Prostate gland (tissue), 2 donors: ENCODE data around the gene ZNF396. TPM values are rescaled to one million over a fixed set of nuclear protein-coding genes. Genes with fewer than 3 reads are reported as not detected.
A peak's percentile ranks its signal among the peaks of the same experiment; 100 is the strongest.

Experiments
- DNase-seq: peaks from one replicate; pipeline ENCODE4 v3.0.0-alpha.2; 2019; ENCODE audit warnings: low spot score
- H3K27ac ChIP-seq, 2 donors: fragments of 200-600 bp; sonication (generic); 2 replicates each; pipeline ENCODE4 v1.5.1; 2017 to 2019
- H3K27me3 ChIP-seq: fragments of 200-600 bp; sonication (generic); replicated peaks from 2 replicates; pipeline ENCODE4 v1.5.1; 2019; ENCODE audit not compliant: insufficient read depth
- H3K36me3 ChIP-seq, 2 donors: fragments of 200-600 bp; sonication (generic); 1 replicate in 1 of 2; 2 replicates in 1 of 2; pipeline versions ENCODE4 v1.5.1 to v1.8.1; 2017 to 2019
- H3K4me1 ChIP-seq: fragments of 200-600 bp; sonication (generic); replicated peaks from 2 replicates; pipeline ENCODE4 v1.5.1; 2019
- H3K4me3 ChIP-seq, 2 donors: fragments of 200-600 bp; sonication (generic); 2 replicates each; pipeline ENCODE4 v1.5.1; 2017 to 2019
- H3K9me3 ChIP-seq: fragments of 200-600 bp; sonication (generic); 2 replicates; pipeline ENCODE4 v1.5.1; 2017
- CTCF ChIP-seq, 4 experiments: fragments of 200-600 bp in 2 of 4; fragments of 450-650 bp in 2 of 4; sonication (generic) in 2 of 4; IDR thresholded peaks; 1 replicate in 3 of 4; 2 replicates in 1 of 4; pipeline ENCODE4 v1.5.1; 2016 to 2019; ENCODE audit warnings: antibody characterized with exemption in 4 of 4, mild to moderate bottlenecking in 2 of 4, moderate library complexity in 2 of 4
- POLR2A ChIP-seq: fragments of 450-650 bp; IDR thresholded peaks from one replicate; pipeline ENCODE4 v1.6.1; 2016; ENCODE audit warnings: antibody characterized with exemption, mild to moderate bottlenecking
- POLR2AphosphoS5 ChIP-seq: sonication (generic); formaldehyde crosslinking; IDR thresholded peaks from one replicate; pipeline ENCODE4 v1.6.1; 2017; ENCODE audit warnings: antibody characterized with exemption
- WGBS: methylation state at CpG from one replicate; pipeline ENCODE4 v1.1.5; 2018; 5-methylcytosine and 5-hydroxymethylcytosine counted together
- intact Hi-C: fragments of 100-400 bp; cut with DNase I; formaldehyde crosslinking; loops from one replicate; pipeline ENCODE4 v1.14.2; 2022
- total RNA-seq, 2 donors: library from RNA; depleted of rRNA; stranded (reverse); fragments of >200 nt; gene quantifications; one replicate each; pipeline ENCODE4 v1.1.0, GENCODE V29; 2016

Gene ZNF396
- 1 to 10 TPM; 1.6 to 3.9 TPM for total RNA-seq

GRCh38 chr18:35376742-35377695, at the start of gene ZNF396:
Gene ZNF396, minus strand, starts transcription at chr18:35377337. Its CDS starts 3,045 bp downstream, at chr18:35374292.
- intact Hi-C loops, result no loop called here
- TF ChIP-seq POLR2AphosphoS5 (peak; percentile 40), CTCF (IDR thresholded peaks at IDR 0.05) (no peak)
- Histone ChIP-seq H3K4me1 (no peaks in the 10 kb centered on the region), H3K36me3 (no peaks in the 10 kb centered on the region), H3K4me3 (peak within 1 kb of the TSS; percentile 84 to 95), H3K27ac (peak within 1 kb of the TSS; percentile 64 to 80), H3K9me3 (no peaks in the 10 kb centered on the region), H3K27me3 (no peaks in the 10 kb centered on the region)
- peak; percentile 70 for DNase-seq
- 7% methylated on average over 29 of the region's 78 CpGs for WGBS

- intact Hi-C loops, result no loop called here
- TF ChIP-seq POLR2AphosphoS5 (no peak), CTCF (IDR thresholded peaks at IDR 0.05) (no peak), POLR2A (no peak)
- no peaks in the 10 kb centered on the region for H3K27me3 ChIP-seq
- no peak overlapping the region for H3K27ac ChIP-seq
- H3K9me3 ChIP-seq, result no peaks in the 10 kb centered on the region
- WGBS, result 61% methylated on average over 5 of the region's 5 CpGs
- H3K4me1 ChIP-seq, result no peaks in the 10 kb centered on the region
- H3K4me3 ChIP-seq, result no peak overlapping the region
- DNase-seq, result no peak
- no peaks in the 10 kb centered on the region for H3K36me3 ChIP-seq
Measured at GRCh38 chr18:35426786-35427185, 49.6 kb upstream of the ZNF396 start.

- no peaks in the 10 kb centered on the region for H3K36me3 ChIP-seq
- DNase-seq, result no peak
- no peaks in the 10 kb centered on the region for H3K27me3 ChIP-seq
- TF ChIP-seq CTCF (IDR thresholded peaks at IDR 0.05) (no peak), POLR2AphosphoS5 (no peak), POLR2A (no peak)
- intact Hi-C loops, result no loop called here
- H3K4me1 ChIP-seq, result no peaks in the 10 kb centered on the region
- no peak overlapping the region for H3K4me3 ChIP-seq
- H3K27ac ChIP-seq, result no peak overlapping the region
- 88% methylated on average over 3 of the region's 3 CpGs for WGBS
- no peaks in the 10 kb centered on the region for H3K9me3 ChIP-seq
Measured at GRCh38 chr18:35424356-35424755, 47.2 kb upstream of the ZNF396 start.

GRCh38 chr18:35422237-35422636, 45.1 kb upstream of the ZNF396 start:
- no peak overlapping the region for H3K4me3 ChIP-seq
- no peak for DNase-seq
- TF ChIP-seq POLR2A, result no peak
- TF ChIP-seq POLR2AphosphoS5, result no peak
- TF ChIP-seq CTCF (IDR thresholded peaks at IDR 0.05), result no peak
- 91% methylated on average over 3 of the region's 3 CpGs for WGBS
- no peaks in the 10 kb centered on the region for H3K27me3 ChIP-seq
- H3K27ac ChIP-seq, result no peak overlapping the region
- H3K4me1 ChIP-seq, result no peaks in the 10 kb centered on the region
- no peaks in the 10 kb centered on the region for H3K36me3 ChIP-seq
- no peaks in the 10 kb centered on the region for H3K9me3 ChIP-seq
- intact Hi-C loops, result no loop called here

- intact Hi-C loops, result no loop called here
- Histone ChIP-seq H3K4me1 (no peaks in the 10 kb centered on the region), H3K36me3 (no peaks in the 10 kb centered on the region), H3K27me3 (no peaks in the 10 kb centered on the region), H3K9me3 (no peaks in the 10 kb centered on the region), H3K27ac (no peak overlapping the region), H3K4me3 (no peak overlapping the region)
- WGBS, result 88% methylated on average over 4 of the region's 4 CpGs
- DNase-seq, result no peak
- TF ChIP-seq POLR2AphosphoS5, result no peak
- no peak for TF ChIP-seq POLR2A
- no peak for TF ChIP-seq CTCF (IDR thresholded peaks at IDR 0.05)
Measured at GRCh38 chr18:35418610-35419009, 41.5 kb upstream of the ZNF396 start.
